LHCN-M2 (cell line): Measurements from ENCODE around the gene KLHL17. TPM values are rescaled to one million over a fixed set of nuclear protein-coding genes. Genes with fewer than 3 reads are reported as not detected.
A peak's percentile ranks its signal among the peaks of the same experiment; 100 is the strongest.
"Not testable (repeated sequence)": the region's sequence is repeated elsewhere in the genome, so short reads cannot be mapped to it uniquely, and the experiment has no call there.

ENCODE experiments used
- DNase-seq: peaks from one replicate; pipeline ENCODE4 v3.0.0-alpha.2; 2012; ENCODE audit warnings: low read depth
- total RNA-seq: library from RNA; depleted of rRNA; stranded (reverse); fragments of >200 nt; gene quantifications from 2 replicates; pipeline ENCODE4 v1.2.3, GENCODE V29; 2014

KLHL17 gene
- total RNA-seq, 1 experiment from 2014 or later = 13.7 TPM

DNA sequence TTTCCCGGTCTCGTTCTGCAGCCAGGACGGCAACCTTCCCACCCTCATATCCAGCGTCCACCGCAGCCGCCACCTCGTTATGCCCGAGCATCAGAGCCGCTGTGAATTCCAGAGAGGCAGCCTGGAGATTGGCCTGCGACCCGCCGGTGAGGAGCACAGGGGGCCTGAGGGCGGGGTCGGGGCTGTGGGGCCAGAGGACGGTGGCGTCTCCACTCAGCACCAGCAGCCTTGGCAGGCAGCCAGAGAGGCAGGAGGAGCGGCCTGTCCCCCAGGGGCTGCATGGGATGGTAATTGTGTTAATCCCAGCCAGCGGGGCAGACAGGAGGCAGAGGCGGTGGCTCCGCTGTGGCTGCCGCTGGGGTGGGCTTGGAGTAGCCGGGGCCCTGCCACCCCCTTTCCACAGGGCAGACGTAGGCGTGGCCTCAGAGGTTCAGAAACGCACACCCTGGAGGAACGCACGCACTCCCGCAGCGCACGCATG is 24.6 kb upstream of the KLHL17 start:
- no peak for DNase-seq

- DNase-seq = no peak
Observed at GRCh38 chr1:936348-937264, 23.8 kb upstream of the KLHL17 start.

- no peak for DNase-seq
Observed at GRCh38 chr1:937521-937920, 22.9 kb upstream of the KLHL17 start.

DNA sequence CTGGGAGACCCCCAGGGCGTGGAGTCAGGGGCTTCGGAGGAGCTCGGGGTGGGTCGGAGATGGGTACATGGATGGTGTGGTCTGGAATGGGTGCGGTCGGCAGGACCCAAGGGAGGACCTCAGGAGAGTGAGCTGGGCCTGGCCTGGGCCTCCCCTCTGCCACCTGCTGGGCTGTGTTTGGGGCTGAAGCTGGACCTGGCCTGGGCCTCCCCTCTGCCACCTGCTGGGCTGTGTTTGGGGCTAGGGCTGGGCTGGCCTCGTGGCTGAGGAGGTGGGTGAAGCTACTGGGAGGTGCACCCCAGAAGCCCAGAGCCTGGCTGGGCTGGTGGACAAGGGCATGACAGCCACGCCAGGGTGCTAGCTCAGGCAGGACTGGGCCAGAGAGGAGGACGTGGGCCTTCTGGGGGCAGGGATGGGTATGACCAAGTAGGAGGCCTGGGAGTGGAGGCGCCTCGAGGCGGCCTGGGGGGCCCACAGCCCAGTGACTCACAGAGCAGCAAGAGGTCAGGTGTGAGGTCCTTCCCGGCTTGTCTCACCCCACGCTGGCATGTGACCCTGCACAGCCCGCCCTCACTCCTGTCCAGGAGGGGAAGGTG is 22.2 kb upstream of the KLHL17 start:
- DNase-seq = no peak

- DNase-seq = no peak
Observed at GRCh38 chr1:938711-939489, 21.5 kb upstream of the KLHL17 start.

DNA sequence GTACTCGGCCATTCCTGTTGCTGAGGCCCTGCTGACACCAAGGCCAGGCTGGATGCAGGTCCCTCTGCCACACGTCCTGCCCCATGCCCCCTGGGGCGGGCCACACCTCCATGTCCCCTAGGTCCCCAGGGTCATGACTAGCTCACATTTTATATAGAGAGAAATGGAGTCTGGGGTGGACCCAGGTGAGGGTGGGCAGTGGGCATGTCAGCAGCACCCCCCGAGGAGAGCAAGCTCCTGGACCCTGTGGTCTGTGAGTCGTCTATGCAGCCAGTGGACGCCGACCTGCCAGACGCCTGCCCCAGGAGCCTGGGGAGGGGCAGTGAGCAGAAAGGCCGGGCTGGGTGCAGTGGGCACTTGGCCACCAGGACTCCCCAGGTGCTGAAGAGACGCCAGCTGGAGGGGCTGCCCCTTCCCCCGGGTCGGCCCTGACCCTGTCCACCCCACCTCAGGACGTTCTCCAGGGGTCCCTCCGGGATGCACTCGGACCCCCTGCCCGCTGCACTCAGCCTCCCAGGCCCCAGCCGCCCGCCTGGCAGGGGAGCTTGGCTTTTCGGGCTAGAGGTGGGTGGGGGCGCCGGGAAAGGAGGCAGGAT is 20.8 kb upstream of the KLHL17 start:
- no peak for DNase-seq

GRCh38 chr1:940107-941014 is 20.0 kb upstream of the KLHL17 start:
- DNase-seq = no peak

DNA sequence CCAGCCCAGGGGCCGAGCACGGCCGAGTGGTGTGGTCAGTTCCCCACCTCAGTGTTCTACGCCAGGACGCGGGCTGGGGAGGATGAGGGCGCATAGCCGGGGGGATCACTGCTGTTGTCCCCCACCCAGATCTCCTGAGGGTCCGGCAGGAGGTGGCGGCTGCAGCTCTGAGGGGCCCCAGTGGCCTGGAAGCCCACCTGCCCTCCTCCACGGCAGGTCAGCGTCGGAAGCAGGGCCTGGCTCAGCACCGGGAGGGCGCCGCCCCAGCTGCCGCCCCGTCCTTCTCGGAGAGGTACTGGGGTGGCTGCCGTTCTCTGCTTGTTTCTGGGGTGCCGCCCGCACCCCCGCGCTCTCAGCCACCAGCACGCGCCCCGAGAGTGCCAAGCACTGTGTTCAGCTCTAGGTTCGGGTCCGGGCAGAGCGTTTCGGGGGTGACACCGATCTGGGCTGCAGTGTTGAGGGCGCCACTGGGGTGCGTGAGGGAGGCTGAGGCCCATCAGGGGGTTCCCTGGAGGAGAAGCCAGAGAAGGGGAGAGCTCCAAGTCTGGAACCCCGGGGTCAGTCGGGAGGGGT is 19.3 kb upstream of the KLHL17 start:
- no peak for DNase-seq

DNA sequence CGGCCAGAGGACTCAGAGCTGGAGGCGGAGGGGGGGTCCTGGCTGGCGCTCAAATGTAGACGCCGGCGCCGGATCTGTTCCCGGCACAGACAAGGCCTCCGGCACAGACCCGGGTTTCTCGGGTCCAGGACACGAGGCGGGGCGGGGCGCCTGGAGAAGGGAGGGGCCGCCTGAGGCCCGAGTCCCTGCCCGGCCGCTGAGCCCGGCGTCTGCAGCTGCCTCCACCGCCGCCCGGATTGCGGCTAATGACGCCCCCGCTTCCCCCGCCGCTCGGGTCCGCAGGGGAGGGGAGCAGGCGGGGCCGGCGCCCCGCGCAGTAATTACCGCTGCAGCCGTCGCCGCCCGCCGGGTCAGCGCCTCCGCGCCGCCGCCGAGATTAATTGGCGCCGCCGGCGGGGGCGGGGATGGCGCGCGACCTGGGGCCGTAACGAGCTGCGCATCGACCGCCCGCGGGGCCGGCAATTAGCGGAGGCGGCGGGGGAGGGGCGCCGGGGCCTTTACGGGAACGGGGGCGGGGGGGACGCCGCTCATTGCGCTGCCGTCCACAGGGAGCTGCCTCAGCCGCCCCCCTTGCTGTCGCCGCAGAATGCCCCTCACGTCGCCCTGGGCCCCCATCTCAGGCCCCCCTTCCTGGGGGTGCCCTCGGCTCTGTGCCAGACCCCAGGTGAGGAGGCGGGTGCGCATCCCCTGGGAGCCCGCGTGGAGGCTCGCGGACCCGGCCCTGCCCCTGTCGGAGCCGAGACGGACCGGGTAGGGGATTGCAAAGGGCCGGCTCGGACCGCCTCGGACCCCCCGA is 18.6 kb upstream of the KLHL17 start:
- peak; percentile 45 for DNase-seq

- DNase-seq = no peak
Observed at GRCh38 chr1:942411-942821, 18.0 kb upstream of the KLHL17 start.

DNA sequence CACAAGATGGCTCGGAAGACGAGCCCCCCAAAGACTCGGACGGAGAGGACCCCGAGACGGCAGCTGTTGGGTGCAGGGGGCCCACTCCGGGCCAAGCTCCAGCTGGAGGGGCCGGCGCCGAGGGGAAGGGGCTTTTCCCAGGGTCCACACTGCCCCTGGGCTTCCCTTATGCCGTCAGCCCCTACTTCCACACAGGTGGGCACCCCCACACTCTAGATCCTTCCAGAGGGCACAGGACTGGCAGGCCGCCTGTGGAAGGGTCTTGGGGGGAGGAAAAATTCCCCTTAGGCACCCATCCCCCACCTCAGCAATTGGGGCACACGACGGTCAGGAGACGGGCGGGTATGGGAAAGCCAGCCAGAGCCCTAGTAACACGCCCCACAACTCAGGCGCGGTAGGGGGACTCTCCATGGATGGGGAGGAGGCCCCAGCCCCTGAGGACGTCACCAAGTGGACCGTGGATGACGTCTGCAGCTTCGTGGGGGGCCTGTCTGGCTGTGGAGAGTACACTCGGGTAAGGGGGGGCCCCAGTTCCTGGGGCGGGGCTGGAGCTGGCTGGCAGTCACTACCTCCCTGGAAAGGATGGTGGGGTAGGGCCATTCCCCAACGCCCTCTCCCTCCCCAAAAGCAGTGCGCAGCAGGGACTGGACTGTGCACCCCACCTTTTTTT is 17.4 kb upstream of the KLHL17 start:
- no peak for DNase-seq

DNA sequence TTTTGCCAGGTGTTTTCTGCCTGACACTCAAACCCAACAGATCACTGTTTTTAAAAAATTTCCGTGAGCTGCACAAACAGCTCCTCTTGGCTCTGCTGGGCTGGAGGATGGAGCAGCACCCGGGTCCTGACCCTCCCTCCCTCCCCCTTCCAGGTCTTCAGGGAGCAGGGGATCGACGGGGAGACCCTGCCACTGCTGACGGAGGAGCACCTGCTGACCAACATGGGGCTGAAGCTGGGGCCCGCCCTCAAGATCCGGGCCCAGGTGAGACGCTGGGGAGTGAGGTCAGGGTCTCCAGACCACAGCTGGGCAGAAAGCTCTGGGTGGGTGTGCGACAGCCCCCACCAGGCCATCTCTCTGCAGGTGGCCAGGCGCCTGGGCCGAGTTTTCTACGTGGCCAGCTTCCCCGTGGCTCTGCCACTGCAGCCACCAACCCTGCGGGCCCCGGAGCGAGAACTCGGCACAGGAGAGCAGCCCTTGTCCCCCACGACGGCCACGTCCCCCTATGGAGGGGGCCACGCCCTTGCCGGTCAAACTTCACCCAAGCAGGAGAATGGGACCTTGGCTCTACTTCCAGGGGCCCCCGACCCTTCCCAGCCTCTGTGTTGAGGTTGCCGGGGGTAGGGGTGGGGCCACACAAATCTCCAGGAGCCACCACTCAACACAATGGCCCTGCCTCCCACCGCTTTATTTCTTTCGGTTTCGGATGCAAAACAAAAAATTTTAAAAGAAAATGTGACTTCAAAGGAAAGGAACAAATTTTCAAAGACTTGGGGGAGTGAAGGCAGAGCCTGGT is 16.6 kb upstream of the KLHL17 start:
- DNase-seq = no peak

- no peak for DNase-seq
Observed at GRCh38 chr1:944341-945325, 15.8 kb upstream of the KLHL17 start.

- DNase-seq = no peak
Observed at GRCh38 chr1:945688-946556, 14.5 kb upstream of the KLHL17 start.

GRCh38 chr1:946811-947210 is 13.6 kb upstream of the KLHL17 start:
- DNase-seq = not testable (repeated sequence)

GRCh38 chr1:947958-948357 is 12.4 kb upstream of the KLHL17 start:
- DNase-seq = no peak
